BLaER1 treated with 17β-estradiol and CSF1 and Interleukin-3, amounts not matched to agents 10 nM and 100 nM (cell line): ENCODE results near the gene IFNW1.

Experiments
- H3K27ac ChIP-seq, 11 experiments: shearing (Covaris generic); formaldehyde crosslinking; 2 replicates each; pipeline ENCODE4 v1.8.1; 2022
- H3K27me3 ChIP-seq, 11 experiments: shearing (Covaris generic); formaldehyde crosslinking; 2 replicates each; pipeline ENCODE4 v1.8.1; 2022
- H3K36me3 ChIP-seq, 11 experiments: shearing (Covaris generic); formaldehyde crosslinking; 2 replicates each; pipeline ENCODE4 v1.8.1; 2022
- H3K4me1 ChIP-seq, 10 experiments: shearing (Covaris generic); formaldehyde crosslinking; 2 replicates each; pipeline ENCODE4 v1.8.1; 2022
- H3K4me2 ChIP-seq, 11 experiments: shearing (Covaris generic); formaldehyde crosslinking; 2 replicates each; pipeline ENCODE4 v1.8.1; 2022
- H3K4me3 ChIP-seq, 10 experiments: shearing (Covaris generic); formaldehyde crosslinking; 2 replicates each; pipeline ENCODE4 v1.8.1; 2022
- H3K9ac ChIP-seq, 11 experiments: shearing (Covaris generic); formaldehyde crosslinking; 2 replicates each; pipeline ENCODE4 v1.8.1; 2022
- H3K9me3 ChIP-seq, 11 experiments: shearing (Covaris generic); formaldehyde crosslinking; replicated peaks in 1 of 11; 2 replicates each; pipeline ENCODE4 v1.8.1; 2022
- H4K20me1 ChIP-seq, 11 experiments: shearing (Covaris generic); formaldehyde crosslinking; 2 replicates each; pipeline ENCODE4 v1.8.1; 2022
- Cebpa-rat ChIP-seq, 11 experiments: shearing (Covaris generic); IDR thresholded peaks; 2 replicates each; pipeline ENCODE4 v1.8.1; 2022

Gene IFNW1

DNA sequence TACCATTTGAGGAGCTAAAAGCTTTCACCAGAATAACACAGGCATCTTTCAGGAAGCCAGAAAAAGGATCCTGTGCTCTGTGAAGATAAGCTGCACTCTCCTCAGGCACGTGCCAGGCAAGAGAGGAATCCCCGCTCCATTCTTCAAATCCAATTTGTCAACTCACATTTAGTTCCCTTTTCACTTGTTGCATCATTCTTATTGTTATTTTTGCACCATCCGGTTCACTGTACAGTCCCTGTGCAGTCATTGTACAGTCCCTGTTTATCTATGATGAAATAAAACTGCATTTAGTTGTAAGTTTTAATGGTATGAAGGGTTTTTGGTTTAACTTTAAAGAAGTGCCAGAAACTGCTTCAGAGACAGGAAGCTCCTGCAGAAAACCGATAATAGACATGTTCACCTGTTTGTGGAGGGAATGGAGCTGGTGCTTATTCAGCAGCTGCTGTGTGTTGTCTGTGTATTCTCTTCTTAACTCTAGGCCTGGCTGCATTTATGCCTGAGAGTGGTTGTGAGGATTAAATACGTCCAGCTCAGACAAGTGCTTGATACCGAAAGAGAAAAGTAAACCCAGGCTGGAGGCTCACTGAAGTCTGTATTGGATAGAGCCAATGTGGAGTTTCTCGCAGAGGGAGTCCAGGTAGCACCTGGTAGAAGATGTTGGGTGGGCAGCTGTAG lies 22.4 kb downstream of the IFNW1 start:
- H3K4me1 ChIP-seq, result peaks cover 8 to 31% (median 16%) of the 10 kb centered on the region in 10 experiments; a peak in 18 of 20 replicates
- peak overlapping the region; percentile 5 to 85 (median 60); a peak in 19 of 22 replicates for H3K4me2 ChIP-seq
- peak overlapping the region in 7 of 11 experiments; percentile 4 to 67 (median 46); a peak in 11 of 22 replicates for H3K27ac ChIP-seq
- H3K27me3 ChIP-seq, result no peaks in the 10 kb centered on the region
- H3K4me3 ChIP-seq, result no peak overlapping the region
- peak in 5 of 11 experiments; percentile 40 to 71 (median 66); a peak in 8 of 22 replicates for TF ChIP-seq Cebpa-rat (IDR thresholded peaks at IDR 0.05)
- H3K36me3 ChIP-seq, result no peaks in the 10 kb centered on the region
- no peaks in the 10 kb centered on the region for H3K9me3 ChIP-seq
- H3K9ac ChIP-seq, result peak overlapping the region in 2 of 11 experiments; percentile 5 to 12; a peak in 1 of 22 replicates
- no peaks in the 10 kb centered on the region for H4K20me1 ChIP-seq

DNA sequence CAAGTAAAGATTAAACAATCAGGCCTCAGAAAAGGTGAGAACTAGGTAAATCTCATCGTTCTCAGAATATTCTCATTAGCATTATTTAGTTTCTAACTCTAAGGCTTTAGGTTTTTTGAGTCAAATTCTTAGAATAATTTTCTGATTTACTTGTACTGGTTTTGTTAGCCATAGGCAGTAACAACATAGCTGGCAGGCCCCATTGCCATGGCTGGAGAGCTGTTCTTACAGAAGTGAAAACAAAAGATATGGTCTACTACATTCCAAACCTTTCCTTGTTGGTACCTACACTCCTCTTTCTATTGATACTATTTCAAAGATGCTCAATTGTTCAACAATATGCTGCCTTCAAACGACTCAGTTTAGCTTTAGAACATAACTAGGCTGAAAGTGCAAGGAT lies 27.3 kb downstream of the IFNW1 start:
- TF ChIP-seq Cebpa-rat (IDR thresholded peaks at IDR 0.05), result no peak
- H3K36me3 ChIP-seq, result no peaks in the 10 kb centered on the region
- H3K27ac ChIP-seq, result no peak overlapping the region
- no peak overlapping the region for H3K4me3 ChIP-seq
- H3K9me3 ChIP-seq, result no peaks in the 10 kb centered on the region
- no peaks in the 10 kb centered on the region for H3K27me3 ChIP-seq
- H3K9ac ChIP-seq, result no peak overlapping the region
- H4K20me1 ChIP-seq, result no peaks in the 10 kb centered on the region
- no peak overlapping the region for H3K4me2 ChIP-seq
- peaks cover 5 to 10% (median 8%) of the 10 kb centered on the region in 10 experiments; a peak in 18 of 20 replicates for H3K4me1 ChIP-seq

DNA sequence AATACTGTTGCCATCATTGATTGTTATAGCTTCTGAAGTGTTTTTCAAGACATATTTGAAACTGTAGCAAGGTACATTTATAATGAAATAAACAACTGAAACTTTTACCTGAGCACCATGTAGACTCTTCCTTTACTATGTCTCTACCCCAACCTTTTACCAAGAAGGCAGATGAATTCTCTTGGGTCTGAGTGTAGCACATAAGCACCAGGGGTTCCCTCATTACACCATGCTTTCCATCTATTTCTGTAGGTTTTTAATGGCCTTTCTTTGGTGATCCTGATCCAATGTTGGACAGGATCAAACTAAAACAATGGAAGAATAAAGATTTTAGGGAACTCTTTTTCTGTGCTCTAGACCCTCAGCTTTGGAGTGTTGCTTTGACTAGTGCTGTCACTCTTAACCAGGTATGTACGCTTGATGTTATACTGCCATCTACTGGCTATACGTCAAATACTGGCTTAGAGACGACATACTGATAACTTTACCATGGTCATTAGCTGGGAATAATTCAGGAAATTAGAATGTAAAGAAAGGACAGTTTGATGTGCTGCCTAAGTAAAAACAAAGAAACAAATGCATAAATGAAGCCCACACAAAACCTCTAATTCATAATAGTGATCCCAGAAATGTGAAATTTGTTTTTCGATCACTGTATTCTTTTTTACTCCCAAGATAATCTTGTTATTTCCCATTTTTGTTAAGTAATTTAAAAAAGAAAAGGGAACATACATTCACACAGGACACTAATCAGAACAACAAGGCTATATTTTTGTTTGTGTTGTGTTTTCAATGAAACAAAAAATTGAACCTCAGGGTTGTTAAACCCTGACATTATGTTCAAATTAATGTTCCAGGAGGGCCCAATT lies 30.7 kb downstream of the IFNW1 start:
- no peaks in the 10 kb centered on the region for H3K27me3 ChIP-seq
- H3K4me2 ChIP-seq, result no peak overlapping the region
- no peaks in the 10 kb centered on the region for H4K20me1 ChIP-seq
- no peak overlapping the region for H3K9ac ChIP-seq
- H3K9me3 ChIP-seq, result peaks cover 0 to 5% (median 0%) of the 10 kb centered on the region in 11 experiments; a peak in 1 of 22 replicates
- H3K4me1 ChIP-seq, result peaks cover 0 to 1% (median 0%) of the 10 kb centered on the region in 10 experiments; a peak in 2 of 20 replicates
- H3K4me3 ChIP-seq, result no peak overlapping the region
- H3K36me3 ChIP-seq, result no peaks in the 10 kb centered on the region
- no peak for TF ChIP-seq Cebpa-rat (IDR thresholded peaks at IDR 0.05)
- no peak overlapping the region for H3K27ac ChIP-seq

DNA sequence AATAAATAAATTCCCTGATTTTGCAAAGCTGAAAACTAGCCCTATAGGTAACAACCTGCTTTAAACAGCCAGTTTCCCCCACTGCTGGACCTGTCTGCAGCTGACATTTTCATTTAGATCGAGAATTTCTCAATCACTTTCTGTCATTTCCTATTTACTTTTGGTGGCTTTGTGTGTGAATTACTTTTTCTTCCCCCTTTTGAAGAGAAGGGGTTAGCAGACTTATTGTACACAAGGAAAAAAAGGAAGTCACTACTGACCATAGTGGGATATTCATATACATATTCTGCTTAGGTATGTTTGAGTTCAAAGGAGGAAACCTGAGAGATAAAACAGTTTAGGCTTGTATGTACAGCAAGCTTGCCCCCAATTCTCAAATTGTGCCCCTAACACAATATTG lies 36.8 kb downstream of the IFNW1 start:
- H3K4me2 ChIP-seq, result peak overlapping the region in 7 of 11 experiments; percentile 44 to 88 (median 81); a peak in 14 of 22 replicates
- peak overlapping the region in 2 of 11 experiments; percentile 39 to 45; a peak in 3 of 22 replicates for H3K9ac ChIP-seq
- H3K4me1 ChIP-seq, result peaks cover 0 to 29% (median 14%) of the 10 kb centered on the region in 10 experiments; a peak in 14 of 20 replicates
- no peaks in the 10 kb centered on the region for H3K36me3 ChIP-seq
- peaks cover 0 to 13% (median 0%) of the 10 kb centered on the region in 11 experiments; a peak in 1 of 22 replicates for H3K9me3 ChIP-seq
- peak in 1 of 11 experiments; percentile 33; a peak in 2 of 22 replicates for TF ChIP-seq Cebpa-rat (IDR thresholded peaks at IDR 0.05)
- no peaks in the 10 kb centered on the region for H3K27me3 ChIP-seq
- H4K20me1 ChIP-seq, result no peaks in the 10 kb centered on the region
- peak overlapping the region in 6 of 11 experiments; percentile 2 to 78 (median 56); a peak in 12 of 22 replicates for H3K27ac ChIP-seq
- H3K4me3 ChIP-seq, result no peak overlapping the region; a peak in 2 of 20 replicates

DNA sequence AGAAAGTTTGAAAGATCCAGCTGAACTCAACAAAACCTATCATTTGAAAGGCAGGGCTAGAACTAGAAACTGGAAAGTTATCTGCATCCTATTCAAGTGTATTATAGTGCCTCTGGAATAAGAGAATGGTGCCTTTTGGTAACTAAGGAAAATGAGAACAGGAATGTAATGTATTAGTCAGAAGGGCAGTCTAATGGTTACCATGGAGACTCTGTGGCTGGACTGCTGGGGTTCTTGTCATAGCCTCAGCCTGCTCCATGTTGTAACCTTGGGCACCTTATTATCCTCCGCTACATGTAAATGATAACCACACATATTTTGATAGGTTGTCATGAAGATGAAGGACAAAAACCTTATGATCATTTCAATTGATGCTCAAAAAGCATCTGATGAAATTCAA lies 39.3 kb downstream of the IFNW1 start:
- peaks cover 3 to 42% (median 22%) of the 10 kb centered on the region in 10 experiments; a peak in 18 of 20 replicates for H3K4me1 ChIP-seq
- TF ChIP-seq Cebpa-rat (IDR thresholded peaks at IDR 0.05), result no peak
- no peak overlapping the region for H3K9ac ChIP-seq
- H3K4me2 ChIP-seq, result no peak overlapping the region
- H3K9me3 ChIP-seq, result peaks cover 0 to 14% (median 4%) of the 10 kb centered on the region in 11 experiments; a peak in 11 of 22 replicates
- no peaks in the 10 kb centered on the region for H3K27me3 ChIP-seq
- H4K20me1 ChIP-seq, result no peaks in the 10 kb centered on the region
- H3K4me3 ChIP-seq, result no peak overlapping the region
- H3K27ac ChIP-seq, result no peak overlapping the region
- H3K36me3 ChIP-seq, result no peaks in the 10 kb centered on the region

DNA sequence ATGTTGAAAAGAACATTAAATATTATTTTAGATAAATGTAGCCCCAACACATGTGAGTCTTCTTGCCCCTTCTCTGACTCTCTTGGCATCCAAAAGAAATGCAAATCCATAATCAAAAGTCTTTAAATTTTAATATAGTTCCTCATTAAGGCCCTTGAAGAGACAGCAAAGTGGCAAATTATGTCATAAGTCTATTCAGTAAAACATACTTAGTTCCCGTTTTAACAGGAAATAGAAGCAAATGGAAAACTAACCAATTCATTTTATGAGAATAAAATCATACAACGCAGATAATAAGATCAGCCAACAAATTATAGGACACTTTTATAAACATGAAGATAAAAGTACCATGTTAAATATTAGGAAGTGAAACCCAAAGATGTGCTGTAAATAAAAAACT lies 43.8 kb downstream of the IFNW1 start:
- H3K4me1 ChIP-seq, result peaks cover 20 to 38% (median 26%) of the 10 kb centered on the region in 10 experiments
- 0 out of 22 replicates have a peak overlapping the region, but pooled peaks of 1 of the 11 experiments have one; percentile 11 for H3K27ac ChIP-seq
- H3K4me3 ChIP-seq, result no peak overlapping the region
- no peaks in the 10 kb centered on the region for H3K36me3 ChIP-seq
- peaks cover 0 to 12% (median 7%) of the 10 kb centered on the region in 11 experiments; a peak in 11 of 22 replicates for H3K9me3 ChIP-seq
- no peak overlapping the region for H3K9ac ChIP-seq
- H4K20me1 ChIP-seq, result no peaks in the 10 kb centered on the region
- no peaks in the 10 kb centered on the region for H3K27me3 ChIP-seq
- H3K4me2 ChIP-seq, result peak overlapping the region in 9 of 11 experiments; percentile 53 to 87 (median 73); a peak in 14 of 22 replicates
- TF ChIP-seq Cebpa-rat (IDR thresholded peaks at IDR 0.05), result no peak

DNA sequence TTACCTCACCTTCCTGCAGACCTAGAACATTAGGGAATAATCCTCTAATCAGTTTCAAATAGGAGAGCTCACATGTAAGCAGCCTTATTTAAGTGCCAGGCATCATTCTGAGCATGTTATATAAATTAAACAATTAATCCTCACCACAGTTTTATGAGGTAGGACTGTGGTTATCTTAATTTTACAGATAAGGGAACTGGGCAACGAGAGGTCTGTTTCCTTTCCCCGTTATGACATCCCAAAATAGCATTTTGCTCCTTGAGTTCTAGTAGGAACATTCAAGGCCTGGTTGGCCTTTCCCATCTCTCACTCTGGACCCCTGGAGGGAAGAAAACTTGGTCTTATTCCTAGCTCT lies 44.8 kb downstream of the IFNW1 start:
- Histone ChIP-seq H3K4me1 (peaks cover 21 to 41% (median 30%) of the 10 kb centered on the region in 10 experiments), H3K9ac (peak overlapping the region in 2 of 11 experiments; percentile 11 to 20; a peak in 3 of 22 replicates), H3K4me3 (peak overlapping the region in 5 of 10 experiments; percentile 1 to 32 (median 22); a peak in 2 of 20 replicates), H4K20me1 (no peaks in the 10 kb centered on the region), H3K4me2 (peak overlapping the region; percentile 53 to 87 (median 74)), H3K27ac (peak overlapping the region in 9 of 11 experiments; percentile 18 to 62 (median 46); a peak in 16 of 22 replicates), H3K27me3 (no peaks in the 10 kb centered on the region), H3K36me3 (no peaks in the 10 kb centered on the region), H3K9me3 (peaks cover 0 to 12% (median 7%) of the 10 kb centered on the region in 11 experiments; a peak in 11 of 22 replicates)
- no peak for TF ChIP-seq Cebpa-rat (IDR thresholded peaks at IDR 0.05)

DNA sequence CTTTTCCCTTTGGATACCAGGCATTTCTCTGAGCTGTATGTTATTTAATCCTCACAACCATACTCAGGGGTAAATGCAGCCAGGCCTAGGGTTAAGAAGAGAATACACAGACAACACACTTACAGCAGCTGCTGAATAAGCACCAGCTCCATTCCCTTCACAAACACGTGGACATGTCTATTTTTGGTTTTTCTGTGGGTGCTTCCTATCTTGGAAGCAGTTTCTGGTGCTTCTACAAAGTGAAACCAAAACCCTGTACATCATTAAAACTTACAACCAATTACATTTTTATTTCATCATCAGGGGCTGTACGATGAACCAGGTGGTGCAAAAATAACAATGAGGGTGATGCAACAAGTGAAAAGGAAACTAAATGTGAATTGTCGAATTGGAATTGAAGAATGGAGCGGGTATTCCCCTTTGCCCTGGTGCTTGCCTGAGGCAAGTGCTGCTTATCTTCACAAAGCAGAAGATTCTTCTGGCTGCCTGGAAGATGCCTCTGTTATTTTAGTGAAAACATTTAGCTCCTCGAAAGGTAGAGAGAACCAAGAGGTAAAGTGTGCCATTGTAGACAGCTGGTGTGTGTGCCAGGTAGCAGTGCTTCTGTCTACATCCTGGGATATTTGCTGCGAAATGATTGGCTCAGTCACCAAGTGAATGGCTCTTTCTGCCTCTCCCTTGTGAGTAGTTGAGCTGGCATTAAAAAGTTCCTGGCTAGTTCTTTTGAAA lies 45.3 kb downstream of the IFNW1 start:
- peak overlapping the region in 9 of 11 experiments; percentile 18 to 62 (median 46); a peak in 18 of 22 replicates for H3K27ac ChIP-seq
- peak overlapping the region; percentile 53 to 87 (median 74) for H3K4me2 ChIP-seq
- peak in 9 of 11 experiments; percentile 33 to 93 (median 68); a peak in 16 of 22 replicates for TF ChIP-seq Cebpa-rat (IDR thresholded peaks at IDR 0.05)
- H3K4me3 ChIP-seq, result peak overlapping the region in 7 of 10 experiments; percentile 1 to 32 (median 23); a peak in 6 of 20 replicates
- H3K9me3 ChIP-seq, result peaks cover 0 to 12% (median 7%) of the 10 kb centered on the region in 11 experiments; a peak in 11 of 22 replicates
- peak overlapping the region in 3 of 11 experiments; percentile 1 to 20 (median 11); a peak in 4 of 22 replicates for H3K9ac ChIP-seq
- no peaks in the 10 kb centered on the region for H3K27me3 ChIP-seq
- H3K36me3 ChIP-seq, result no peaks in the 10 kb centered on the region
- H4K20me1 ChIP-seq, result no peaks in the 10 kb centered on the region
- peaks cover 26 to 46% (median 35%) of the 10 kb centered on the region in 10 experiments for H3K4me1 ChIP-seq
